ENCODE measurements around the gene AGXT2.

AGXT2 gene

DNA sequence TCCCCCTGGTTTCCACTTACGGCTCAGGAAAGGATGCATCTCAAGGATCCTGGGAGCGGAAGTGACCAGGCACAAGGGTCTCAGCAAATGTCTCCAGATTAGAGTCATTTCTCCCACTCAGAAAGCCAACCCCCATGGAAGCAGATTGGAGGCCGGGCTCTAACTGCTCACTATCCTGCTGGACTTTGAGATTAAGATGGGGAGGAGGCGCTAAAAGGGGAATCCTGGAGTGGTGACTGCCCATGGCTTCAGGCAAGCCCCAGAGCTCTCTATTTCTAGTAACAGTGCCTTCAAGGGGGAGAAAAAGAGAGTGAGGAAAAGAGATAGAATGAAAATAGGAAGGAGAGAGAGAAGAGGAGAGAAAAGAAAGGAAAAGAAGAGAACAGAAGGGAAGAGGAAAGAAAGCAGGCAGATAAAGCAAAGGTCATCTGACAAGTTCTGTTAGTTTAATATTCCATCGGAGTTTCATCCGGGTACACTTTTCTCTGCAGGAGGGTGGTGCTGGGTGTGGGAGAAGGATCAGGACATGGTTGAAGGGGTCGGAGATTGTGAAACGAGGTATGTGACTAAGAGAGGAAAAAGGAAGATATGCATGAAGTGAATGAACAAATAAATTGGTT, at the start of gene AGXT2:
Gene AGXT2 (minus strand): TSS at position 165 of the 620 bp plus-strand sequence. CDS start 57 bp downstream, at position 108.
- DNase-seq (ENCODE audit: low spot score): no peak

DNA sequence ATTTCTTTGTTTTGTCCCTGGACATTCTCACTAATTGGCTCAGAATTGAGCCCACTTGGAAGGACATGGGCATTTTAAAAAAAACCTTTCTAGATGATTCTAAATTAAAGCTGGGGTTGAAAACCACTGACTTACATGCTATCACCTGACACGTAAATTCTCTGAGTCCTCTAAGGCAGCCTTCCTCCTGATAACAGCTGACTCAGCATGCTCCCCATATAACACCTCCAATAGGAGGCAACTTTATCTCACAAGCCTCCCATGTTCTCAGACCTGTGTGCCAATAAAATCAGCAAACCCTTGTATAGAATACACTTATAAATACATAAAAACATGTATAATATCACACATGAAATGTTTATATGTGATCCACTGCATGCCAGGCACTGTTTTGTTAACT, 49.2 kb upstream of the AGXT2 start:
- DNase-seq (ENCODE audit: low spot score): no peak

GRCh38 chr5:35096216-35096615, 48.5 kb upstream of the AGXT2 start:
- no peak for DNase-seq (ENCODE audit: low spot score)

GRCh38 chr5:35095366-35095765, 47.6 kb upstream of the AGXT2 start:
- no peak for DNase-seq (ENCODE audit: low spot score)

DNA sequence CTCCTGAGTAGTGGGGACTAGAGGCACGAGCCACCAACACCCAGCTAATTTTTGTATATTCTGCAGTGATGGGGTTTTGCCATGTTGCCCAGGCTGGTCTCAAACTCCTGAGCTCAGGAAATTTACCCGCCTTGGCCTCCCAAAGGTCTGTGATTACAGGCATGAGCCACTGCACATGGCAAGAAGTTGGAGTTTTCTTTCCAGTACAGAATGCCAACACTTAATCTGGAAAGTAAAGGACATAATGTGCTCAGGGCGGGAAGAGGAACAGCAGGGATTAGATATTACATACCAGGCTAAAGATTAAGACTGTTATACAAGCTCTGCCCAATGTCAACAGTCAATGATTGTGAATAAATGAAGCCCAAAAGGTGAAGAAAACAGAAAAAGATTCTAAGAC, 47.2 kb upstream of the AGXT2 start:
- DNase-seq (ENCODE audit: low spot score): no peak

DNA sequence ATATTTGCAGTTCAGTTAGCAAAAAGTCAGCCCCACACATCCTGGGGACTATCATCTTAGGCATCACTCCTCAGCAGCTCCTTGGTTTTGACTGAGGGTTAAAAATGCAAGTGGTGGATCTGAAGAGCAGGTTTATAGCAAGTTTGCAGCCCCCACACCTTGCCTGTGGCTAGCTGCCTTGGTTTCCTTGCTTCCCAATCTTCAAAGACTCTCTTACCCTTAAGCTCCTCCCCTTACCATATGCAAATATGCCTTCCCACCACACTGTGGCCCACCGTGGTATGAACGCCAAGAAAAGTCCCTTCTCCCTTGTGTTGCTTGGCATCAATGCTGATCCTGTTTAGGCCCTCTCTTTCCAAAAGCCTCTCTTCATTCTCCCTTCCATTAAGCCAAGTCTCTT, 45.0 kb upstream of the AGXT2 start:
- no peak for DNase-seq (ENCODE audit: low spot score)

DNA sequence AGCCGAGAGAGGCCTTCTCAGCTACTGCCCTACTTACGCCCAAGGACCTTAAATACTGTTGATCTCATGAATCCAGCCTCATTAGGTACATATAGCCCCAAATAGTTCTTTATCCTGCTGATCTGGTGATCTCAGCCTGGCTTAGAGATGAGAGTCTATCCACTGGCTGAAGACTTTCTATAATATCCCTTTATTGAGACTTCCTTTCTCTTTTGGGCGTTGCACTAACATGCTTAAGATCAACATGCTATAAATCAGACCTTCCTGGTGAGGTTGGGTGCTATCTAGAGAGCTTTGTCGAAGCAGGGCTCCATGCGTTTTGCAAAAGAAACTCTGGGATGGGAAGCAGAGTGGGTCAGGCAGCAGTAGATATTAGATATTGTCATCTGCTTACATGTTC, 44.0 kb upstream of the AGXT2 start:
- DNase-seq (ENCODE audit: low spot score): no peak

GRCh38 chr5:35089334-35090314, 41.9 kb upstream of the AGXT2 start:
- peak; percentile 80 for DNase-seq (ENCODE audit: low spot score)

DNA sequence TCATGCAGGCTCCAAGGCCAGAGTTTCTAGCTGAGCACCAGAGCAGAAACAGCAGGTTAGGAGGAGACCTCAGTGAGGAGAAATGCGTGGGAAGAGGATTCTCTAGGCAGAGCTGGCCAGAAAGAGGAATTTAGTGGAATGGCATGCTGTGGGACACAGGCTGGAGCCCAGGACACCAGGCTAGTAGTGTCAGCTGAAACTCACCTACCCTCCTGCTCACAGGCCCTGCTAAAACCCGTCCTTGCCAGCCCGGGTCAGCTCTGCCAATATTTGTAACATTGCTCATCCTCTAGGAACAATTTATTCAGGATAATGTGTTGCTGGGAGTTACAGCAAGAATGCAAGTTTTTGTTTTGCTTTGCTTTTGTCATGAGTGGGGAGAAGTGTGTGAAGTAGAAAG, 40.2 kb upstream of the AGXT2 start:
- DNase-seq (ENCODE audit: low spot score): peak; percentile 83

GRCh38 chr5:35083150-35083549, 35.4 kb upstream of the AGXT2 start:
- DNase-seq (ENCODE audit: low spot score): no peak

GRCh38 chr5:35082530-35082929, 34.8 kb upstream of the AGXT2 start:
- DNase-seq (ENCODE audit: low spot score): no peak

DNA sequence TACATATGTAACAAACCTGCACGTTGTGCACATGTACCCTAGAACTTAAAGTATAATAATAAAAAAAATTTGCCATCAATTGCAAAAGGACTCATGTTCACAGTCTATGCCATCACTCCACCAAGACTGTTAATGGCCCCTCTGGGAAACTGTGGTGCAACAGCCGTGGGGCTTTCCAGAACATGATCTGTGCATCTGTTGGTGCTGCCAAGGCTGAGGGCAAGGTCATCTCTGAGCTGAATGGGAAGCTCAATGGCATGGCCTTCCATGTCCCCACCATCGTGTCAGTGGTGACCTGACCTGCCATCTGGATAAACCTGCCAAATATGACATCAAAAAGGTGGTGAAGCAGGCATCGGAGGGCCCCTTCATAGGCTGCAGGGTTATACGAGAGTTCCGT, 33.4 kb upstream of the AGXT2 start:
- no peak for DNase-seq (ENCODE audit: low spot score)

DNA sequence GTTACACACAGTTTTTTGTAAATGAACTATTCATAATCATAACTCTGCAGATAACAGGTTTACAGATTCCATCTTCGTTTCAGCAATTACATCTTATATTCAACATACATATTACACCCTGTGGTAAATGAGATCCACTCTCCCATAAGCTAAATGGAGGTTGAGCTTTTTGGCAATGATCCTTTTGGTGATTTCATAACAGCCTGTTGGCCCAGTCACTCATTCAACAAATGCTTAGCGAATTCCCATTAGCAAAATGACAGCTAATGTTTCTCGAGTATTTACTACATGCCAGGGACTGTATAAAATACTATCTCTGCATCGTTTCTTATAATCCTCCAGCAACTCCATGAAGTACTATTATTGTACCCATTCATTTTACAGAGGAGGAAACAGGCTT, 25.4 kb upstream of the AGXT2 start:
- no peak for DNase-seq (ENCODE audit: low spot score)

DNA sequence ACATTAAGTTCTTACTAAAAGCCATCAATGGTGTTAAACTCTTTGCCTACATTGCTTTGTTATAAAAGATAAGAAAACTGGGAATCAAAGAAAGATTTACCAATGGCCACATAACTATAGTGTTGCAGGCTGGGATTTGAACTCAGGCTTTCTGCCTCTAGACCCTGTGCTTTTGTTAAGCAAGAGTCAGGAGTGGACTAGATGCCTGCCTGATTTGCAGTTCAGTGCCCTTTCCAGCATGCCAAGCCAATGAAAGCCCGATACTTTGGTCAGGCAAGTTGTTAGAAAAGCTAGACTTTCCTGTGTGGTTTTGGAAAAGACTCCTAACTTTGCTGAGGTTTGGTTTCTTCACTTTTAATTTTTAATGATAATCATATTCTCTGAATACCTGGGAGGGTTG, 21.4 kb upstream of the AGXT2 start:
- DNase-seq (ENCODE audit: low spot score): no peak

DNA sequence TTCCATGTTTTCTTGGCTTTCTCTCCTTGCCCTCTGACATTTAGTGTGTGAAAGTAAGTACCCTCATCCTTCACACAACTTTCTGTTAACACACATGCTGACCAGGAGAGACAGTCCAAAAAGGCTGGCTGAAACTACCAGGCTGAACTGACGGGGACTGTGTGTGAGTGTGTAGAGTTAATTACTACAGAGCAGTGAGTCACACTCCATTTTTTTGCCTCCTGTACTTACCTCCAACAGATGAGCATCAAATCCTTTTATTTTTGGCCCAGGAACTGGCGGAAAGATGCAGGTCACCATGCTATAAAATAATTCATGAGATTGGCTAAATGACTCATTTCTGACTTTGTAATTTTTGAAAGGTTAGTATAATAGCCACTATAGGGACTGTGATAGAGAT, 20.2 kb upstream of the AGXT2 start:
- DNase-seq (ENCODE audit: low spot score): no peak

DNA sequence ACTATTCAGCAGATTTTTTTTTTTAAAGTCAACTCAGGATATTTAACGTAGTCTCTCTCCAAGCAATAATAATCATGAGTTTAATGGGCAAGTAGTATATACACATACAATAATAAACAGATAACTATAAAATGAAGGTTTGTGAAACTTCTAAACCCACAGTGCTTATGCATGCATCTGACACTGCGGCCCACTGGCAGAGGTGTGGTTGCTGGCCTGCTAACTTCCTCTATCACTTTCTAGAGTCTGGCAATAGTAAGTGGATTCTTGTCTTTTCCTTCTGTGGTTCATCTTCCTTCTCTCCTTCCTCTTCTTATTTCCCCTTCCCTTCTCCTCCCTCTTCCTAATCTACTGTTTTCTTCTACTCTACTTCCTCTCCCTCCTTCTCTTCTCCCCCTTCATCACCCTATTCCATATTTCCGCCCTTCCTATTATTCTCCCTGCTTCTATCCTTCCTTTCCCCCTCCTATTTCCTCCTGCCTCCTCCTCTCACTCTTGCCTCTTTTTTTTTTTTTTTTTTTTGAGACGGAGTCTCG, 18.6 kb upstream of the AGXT2 start:
- DNase-seq (ENCODE audit: low spot score): no peak

GRCh38 chr5:35063414-35063813, 15.7 kb upstream of the AGXT2 start:
- DNase-seq (ENCODE audit: low spot score): peak; percentile 29

GRCh38 chr5:35061211-35061770, 13.5 kb upstream of the AGXT2 start:
- DNase-seq (ENCODE audit: low spot score): peak; percentile 48

DNA sequence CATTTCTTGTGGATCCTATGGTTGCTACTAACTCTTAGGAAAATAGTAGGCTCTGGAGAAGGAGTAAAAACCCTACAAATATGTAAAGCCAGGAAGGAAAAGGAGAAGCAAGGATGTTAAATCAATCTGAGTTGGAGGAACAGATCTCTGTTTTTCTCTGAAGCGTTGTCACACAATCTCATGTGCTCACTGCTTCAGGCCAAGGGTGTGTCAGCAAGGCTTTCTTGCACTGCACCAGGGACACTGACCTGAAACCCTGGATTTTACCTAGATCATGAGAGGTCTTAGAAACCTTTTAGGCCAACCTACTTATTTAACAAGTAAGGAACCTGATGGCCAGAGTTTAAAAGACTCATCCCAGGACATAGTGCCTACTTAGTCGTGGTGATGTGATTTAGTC, 12.5 kb upstream of the AGXT2 start:
- DNase-seq (ENCODE audit: low spot score): no peak

GRCh38 chr5:35059251-35059650, 11.5 kb upstream of the AGXT2 start:
- DNase-seq (ENCODE audit: low spot score): no peak

DNA sequence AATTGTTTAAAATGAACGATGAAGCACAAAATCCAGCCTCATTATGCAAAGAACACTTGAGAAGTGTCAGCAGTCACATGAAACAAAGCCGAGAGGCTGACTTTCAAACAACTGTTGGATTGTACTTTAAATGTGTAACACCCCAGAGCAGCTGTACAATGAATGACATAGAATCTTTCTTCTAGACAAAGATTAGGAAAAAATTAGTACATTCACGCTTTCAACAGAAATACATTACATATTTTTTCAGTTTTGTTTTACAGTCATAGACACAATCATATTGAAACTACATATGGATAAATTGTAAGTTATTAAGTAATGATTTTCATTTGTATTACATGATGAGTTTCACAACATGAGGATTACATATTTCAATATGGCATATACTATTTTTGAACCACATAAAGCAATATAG, 10.6 kb upstream of the AGXT2 start:
- DNase-seq (ENCODE audit: low spot score): no peak

- no peak for DNase-seq (ENCODE audit: low spot score)
Observed at GRCh38 chr5:35056686-35057085, 8.9 kb upstream of the AGXT2 start.

DNA sequence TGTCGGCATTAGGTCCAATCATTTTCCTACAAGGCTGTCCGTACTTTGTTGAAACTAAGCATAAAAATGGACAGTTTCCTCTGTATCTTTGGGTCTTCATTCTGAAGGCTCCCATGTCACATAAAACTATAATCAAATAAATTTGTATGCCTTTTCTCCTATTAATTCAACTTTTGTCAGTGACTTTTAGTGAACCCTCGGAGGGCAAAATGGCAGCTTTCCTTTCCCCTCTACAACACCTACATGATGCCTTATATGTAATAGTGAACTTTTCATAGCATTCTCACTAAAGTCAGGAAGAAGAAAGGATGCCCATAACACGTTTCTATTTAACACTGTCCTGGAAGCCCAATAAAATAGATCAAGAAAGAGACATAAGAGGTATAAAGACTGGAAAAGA, 5.1 kb upstream of the AGXT2 start:
- no peak for DNase-seq (ENCODE audit: low spot score)
